MG63 (cell line): ENCODE results near the gene RPAP3. TPM values are rescaled to one million over a fixed set of nuclear protein-coding genes. Genes with fewer than 3 reads are reported as not detected.

Experiments
- DNase-seq: peaks from one replicate; pipeline ENCODE4 v3.0.0-alpha.2; 2020
- H3K27me3 ChIP-seq: fragments of 250-450 bp; sonication (Bioruptor Pico); 2 replicates; pipeline ENCODE4 v1.5.1; 2020; ENCODE audit warnings: mild to moderate bottlenecking, moderate library complexity
- H3K36me3 ChIP-seq: fragments of 250-450 bp; sonication (Bioruptor Pico); 2 replicates; pipeline ENCODE4 v1.5.1; 2020; ENCODE audit warnings: mild to moderate bottlenecking, moderate library complexity
- H3K4me3 ChIP-seq: fragments of 250-450 bp; sonication (Bioruptor Pico); 2 replicates; pipeline ENCODE4 v1.5.1; 2020; ENCODE audit warnings: mild to moderate bottlenecking, moderate library complexity
- H3K9me3 ChIP-seq: fragments of 250-450 bp; sonication (Bioruptor Pico); 2 replicates; pipeline ENCODE4 v1.5.1; 2020; ENCODE audit warnings: mild to moderate bottlenecking, moderate library complexity
- total RNA-seq: library from RNA; depleted of rRNA; stranded (reverse); fragments of >200 nt; shearing (Covaris generic); gene quantifications from 2 replicates; pipeline ENCODE4 v1.2.3, GENCODE V29; 2014; ENCODE audit warnings: low replicate concordance; rRNA removed

RPAP3 gene, protein sequence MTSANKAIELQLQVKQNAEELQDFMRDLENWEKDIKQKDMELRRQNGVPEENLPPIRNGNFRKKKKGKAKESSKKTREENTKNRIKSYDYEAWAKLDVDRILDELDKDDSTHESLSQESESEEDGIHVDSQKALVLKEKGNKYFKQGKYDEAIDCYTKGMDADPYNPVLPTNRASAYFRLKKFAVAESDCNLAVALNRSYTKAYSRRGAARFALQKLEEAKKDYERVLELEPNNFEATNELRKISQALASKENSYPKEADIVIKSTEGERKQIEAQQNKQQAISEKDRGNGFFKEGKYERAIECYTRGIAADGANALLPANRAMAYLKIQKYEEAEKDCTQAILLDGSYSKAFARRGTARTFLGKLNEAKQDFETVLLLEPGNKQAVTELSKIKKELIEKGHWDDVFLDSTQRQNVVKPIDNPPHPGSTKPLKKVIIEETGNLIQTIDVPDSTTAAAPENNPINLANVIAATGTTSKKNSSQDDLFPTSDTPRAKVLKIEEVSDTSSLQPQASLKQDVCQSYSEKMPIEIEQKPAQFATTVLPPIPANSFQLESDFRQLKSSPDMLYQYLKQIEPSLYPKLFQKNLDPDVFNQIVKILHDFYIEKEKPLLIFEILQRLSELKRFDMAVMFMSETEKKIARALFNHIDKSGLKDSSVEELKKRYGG
- 18.1 and 56.5 TPM in 2 replicates for total RNA-seq

DNA sequence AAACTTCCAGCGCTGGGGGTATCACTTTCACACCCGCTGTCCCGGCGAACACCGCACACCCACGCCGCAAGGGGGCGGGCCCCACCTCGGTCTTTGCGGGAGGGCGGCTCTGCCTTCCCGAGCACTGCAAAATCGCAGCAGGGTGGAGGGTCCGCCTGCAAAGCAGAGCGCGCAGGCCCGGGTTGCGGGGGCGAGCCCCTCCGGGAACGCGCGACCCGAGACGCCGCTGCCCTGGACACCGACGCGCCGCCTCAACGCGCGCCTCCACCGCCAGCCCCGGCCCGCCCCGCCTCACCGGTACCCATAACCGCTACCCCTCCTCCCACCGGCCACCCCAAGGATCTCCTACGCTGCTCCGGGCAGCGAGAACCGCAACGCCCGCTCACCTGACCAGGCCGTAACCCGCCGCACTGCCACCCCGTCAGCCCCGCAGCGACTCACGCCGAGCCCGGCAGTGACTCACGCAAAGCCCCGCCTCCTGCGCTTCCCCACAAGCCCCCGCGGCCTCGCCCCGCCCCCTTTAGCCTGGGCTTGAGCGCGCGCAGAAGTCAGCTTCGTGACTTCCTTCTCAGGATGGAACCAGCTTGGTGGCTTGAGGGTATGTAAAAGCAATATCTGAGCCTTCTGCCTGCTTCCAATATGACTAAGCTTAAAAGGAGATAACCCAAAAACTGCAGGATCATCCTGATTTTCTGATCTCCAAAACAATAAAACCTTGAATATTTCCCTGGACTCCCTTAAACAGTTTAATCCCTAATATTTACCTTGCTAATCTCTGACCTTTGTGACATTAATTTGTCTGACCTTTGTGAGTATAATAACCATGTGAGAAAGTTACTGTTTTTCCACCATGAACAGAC, at the start of gene RPAP3:
TSS of gene RPAP3 (minus strand) at position 465 of the 860 bp plus-strand sequence. CDS start 3,190 bp downstream, outside the sequence.
- H3K36me3 ChIP-seq, result peaks cover 24% of the 10 kb centered on the region
- H3K9me3 ChIP-seq, result no peaks in the 10 kb centered on the region
- peak; percentile 95 for DNase-seq
- peak within 1 kb of the TSS; percentile 66 for H3K4me3 ChIP-seq
- H3K27me3 ChIP-seq, result no peaks in the 10 kb centered on the region

DNA sequence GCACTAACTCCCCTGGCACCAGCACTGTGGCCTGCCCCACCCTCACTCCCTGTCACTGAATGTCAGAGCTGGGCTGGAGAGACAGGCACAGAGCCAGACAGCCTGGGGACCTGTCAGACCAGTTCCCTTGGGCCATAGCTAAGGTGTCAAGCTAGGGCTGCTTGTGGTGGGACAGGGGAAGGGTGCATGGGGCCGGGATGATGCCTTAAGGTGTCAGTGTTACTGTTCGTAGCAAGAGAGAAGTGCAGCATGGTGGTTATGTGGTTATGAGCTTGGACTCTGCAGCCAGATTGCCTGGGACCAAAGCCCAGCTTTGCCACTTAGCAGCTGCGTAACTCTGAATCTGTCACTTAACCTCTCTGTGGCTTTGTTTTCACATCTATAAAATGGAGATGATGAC, 49.1 kb upstream of the RPAP3 start:
- DNase-seq, result no peak
- H3K4me3 ChIP-seq, result no peak overlapping the region
- H3K36me3 ChIP-seq, result no peaks in the 10 kb centered on the region
- H3K27me3 ChIP-seq, result no peaks in the 10 kb centered on the region
- no peaks in the 10 kb centered on the region for H3K9me3 ChIP-seq

DNA sequence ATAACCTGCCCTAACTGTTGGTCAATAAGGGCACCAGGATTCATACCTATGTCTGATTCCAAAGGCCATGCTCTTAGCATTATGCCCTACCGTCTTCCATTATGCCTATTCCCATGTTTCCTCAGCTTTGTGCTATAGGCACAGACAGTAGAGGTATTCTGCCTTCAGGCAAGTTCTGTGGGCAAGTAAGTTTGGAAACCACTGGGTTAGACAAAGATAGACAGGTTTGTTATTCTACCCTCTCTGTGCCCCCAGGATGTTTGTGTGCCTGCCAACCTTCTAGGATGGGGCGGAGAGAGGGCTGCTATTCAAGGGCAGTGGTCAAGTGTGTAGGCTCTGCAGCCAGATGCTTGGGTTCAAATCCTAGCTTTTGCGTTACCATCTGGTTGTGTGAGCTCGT, 48.3 kb upstream of the RPAP3 start:
- no peak overlapping the region; the same call in 1 of the 2 replicates for H3K4me3 ChIP-seq
- H3K27me3 ChIP-seq, result no peaks in the 10 kb centered on the region
- peak; percentile 37 for DNase-seq
- no peaks in the 10 kb centered on the region for H3K9me3 ChIP-seq
- no peaks in the 10 kb centered on the region for H3K36me3 ChIP-seq

- H3K36me3 ChIP-seq, result no peaks in the 10 kb centered on the region
- peak; percentile 84 for DNase-seq
- no peaks in the 10 kb centered on the region for H3K27me3 ChIP-seq
- no peaks in the 10 kb centered on the region for H3K9me3 ChIP-seq
- H3K4me3 ChIP-seq, result no peak overlapping the region; the same call in 1 of the 2 replicates
Measured at GRCh38 chr12:47753021-47754001, 47.5 kb upstream of the RPAP3 start.

DNA sequence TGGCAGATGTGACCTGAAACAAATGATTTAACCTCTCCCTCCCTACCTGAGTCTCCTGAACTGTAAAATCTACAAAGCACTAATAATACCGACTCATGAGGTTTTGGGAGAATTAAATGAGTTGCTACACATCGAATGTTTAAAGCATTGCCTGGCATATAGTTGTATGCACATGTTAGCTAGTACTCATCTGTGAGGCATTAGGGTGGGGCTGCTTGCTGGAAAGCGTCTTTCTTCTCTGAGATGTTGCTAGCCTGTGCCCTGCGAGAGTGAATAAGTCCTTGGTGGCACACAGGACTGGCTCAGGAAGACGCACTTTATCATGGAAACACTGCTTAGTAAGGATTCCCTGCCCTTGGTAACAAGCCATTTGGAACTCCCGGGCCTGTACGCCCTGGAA, 46.7 kb upstream of the RPAP3 start:
- H3K9me3 ChIP-seq, result no peaks in the 10 kb centered on the region
- H3K27me3 ChIP-seq, result no peaks in the 10 kb centered on the region
- no peaks in the 10 kb centered on the region for H3K36me3 ChIP-seq
- no peak overlapping the region for H3K4me3 ChIP-seq
- DNase-seq, result peak; percentile 81

GRCh38 chr12:47752121-47752520, 46.3 kb upstream of the RPAP3 start:
- Histone ChIP-seq H3K27me3 (no peaks in the 10 kb centered on the region), H3K9me3 (no peaks in the 10 kb centered on the region), H3K4me3 (no peak overlapping the region), H3K36me3 (no peaks in the 10 kb centered on the region)
- DNase-seq, result no peak

- Histone ChIP-seq H3K27me3 (no peaks in the 10 kb centered on the region), H3K4me3 (no peak overlapping the region), H3K9me3 (no peaks in the 10 kb centered on the region), H3K36me3 (no peaks in the 10 kb centered on the region)
- no peak for DNase-seq
Measured at GRCh38 chr12:47751561-47751960, 45.7 kb upstream of the RPAP3 start.

- Histone ChIP-seq H3K9me3 (no peaks in the 10 kb centered on the region), H3K27me3 (no peaks in the 10 kb centered on the region), H3K36me3 (no peaks in the 10 kb centered on the region), H3K4me3 (no peak overlapping the region)
- DNase-seq, result no peak
Measured at GRCh38 chr12:47750916-47751470, 45.2 kb upstream of the RPAP3 start.

GRCh38 chr12:47750229-47750798, 44.5 kb upstream of the RPAP3 start:
- no peaks in the 10 kb centered on the region for H3K27me3 ChIP-seq
- no peak for DNase-seq
- no peaks in the 10 kb centered on the region for H3K9me3 ChIP-seq
- H3K36me3 ChIP-seq, result no peaks in the 10 kb centered on the region
- H3K4me3 ChIP-seq, result no peak overlapping the region

DNA sequence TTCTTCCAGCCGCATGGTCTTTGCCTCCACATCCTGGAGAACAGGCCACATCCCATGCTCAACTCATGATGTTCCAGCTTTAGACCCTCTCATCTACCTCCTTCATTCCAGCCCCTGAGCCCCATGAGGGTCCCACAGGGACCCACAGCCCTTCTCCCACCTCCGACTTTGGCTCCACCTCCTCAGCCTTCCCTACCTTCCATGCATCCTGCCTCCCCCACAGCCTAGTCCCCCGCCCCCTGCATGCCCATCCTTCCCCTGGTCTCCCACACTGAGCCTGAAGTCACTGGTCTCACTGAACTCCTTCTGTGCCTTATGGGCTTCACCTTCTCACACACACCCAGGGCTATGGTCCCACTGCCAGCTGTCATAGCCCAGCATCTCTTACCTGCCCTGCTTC, 43.1 kb upstream of the RPAP3 start:
- H3K9me3 ChIP-seq, result no peaks in the 10 kb centered on the region
- no peak overlapping the region for H3K4me3 ChIP-seq
- DNase-seq, result no peak
- no peaks in the 10 kb centered on the region for H3K36me3 ChIP-seq
- no peaks in the 10 kb centered on the region for H3K27me3 ChIP-seq

- DNase-seq, result no peak
- Histone ChIP-seq H3K27me3 (no peaks in the 10 kb centered on the region), H3K9me3 (no peaks in the 10 kb centered on the region), H3K36me3 (no peaks in the 10 kb centered on the region), H3K4me3 (no peak overlapping the region)
Measured at GRCh38 chr12:47748507-47748828, 42.6 kb upstream of the RPAP3 start.

- no peak for DNase-seq
- Histone ChIP-seq H3K27me3 (no peaks in the 10 kb centered on the region), H3K36me3 (no peaks in the 10 kb centered on the region), H3K9me3 (no peaks in the 10 kb centered on the region), H3K4me3 (no peak overlapping the region)
Measured at GRCh38 chr12:47747596-47748506, 42.0 kb upstream of the RPAP3 start.

- Histone ChIP-seq H3K36me3 (no peaks in the 10 kb centered on the region), H3K9me3 (no peaks in the 10 kb centered on the region), H3K27me3 (no peaks in the 10 kb centered on the region), H3K4me3 (no peak overlapping the region)
- no peak for DNase-seq
Measured at GRCh38 chr12:47747126-47747525, 41.3 kb upstream of the RPAP3 start.

GRCh38 chr12:47746523-47746922, 40.7 kb upstream of the RPAP3 start:
- no peak for DNase-seq
- H3K9me3 ChIP-seq, result no peaks in the 10 kb centered on the region
- H3K27me3 ChIP-seq, result no peaks in the 10 kb centered on the region
- H3K36me3 ChIP-seq, result no peaks in the 10 kb centered on the region
- H3K4me3 ChIP-seq, result no peak overlapping the region

- no peaks in the 10 kb centered on the region for H3K36me3 ChIP-seq
- DNase-seq, result no peak
- no peak overlapping the region for H3K4me3 ChIP-seq
- no peaks in the 10 kb centered on the region for H3K9me3 ChIP-seq
- H3K27me3 ChIP-seq, result no peaks in the 10 kb centered on the region
Measured at GRCh38 chr12:47746073-47746472, 40.2 kb upstream of the RPAP3 start.
